Activated CD4-positive, alpha-beta memory T cell treated with anti-CD3 and anti-CD28 coated beads for 36 hours (primary cell): ENCODE results near the gene NKX2-8. TPM values are rescaled to one million over a fixed set of nuclear protein-coding genes. Genes with fewer than 3 reads are reported as not detected.
"Not testable (repeated sequence)": the region's sequence is repeated elsewhere in the genome, so short reads cannot be mapped to it uniquely, and the experiment has no call there.

Experiments used
- CTCF ChIA-PET: fragments of 350-600 bp; sonication (Branson Sonifier 250); formaldehyde crosslinking; loops from one replicate; lab custom pipeline; 2021; ENCODE audit warnings: antibody characterized with exemption, inconsistent platforms; lab: Charles Lee
- POLR2A ChIA-PET: fragments of 350-600 bp; sonication (Branson Sonifier 250); formaldehyde crosslinking; loops from one replicate; lab custom pipeline; 2021; ENCODE audit warnings: antibody characterized with exemption; lab: Charles Lee
- DNase-seq: peaks from one replicate; pipeline ENCODE4 v3.0.0-alpha.2; 2020
- H3K27ac Mint-ChIP-seq: one replicate; pipeline ENCODE4 v1.8.0; 2021; ENCODE audit warnings: mixed read lengths
- H3K27me3 Mint-ChIP-seq: one replicate; pipeline ENCODE4 v1.8.0; 2021; ENCODE audit warnings: mixed read lengths
- H3K36me3 Mint-ChIP-seq: one replicate; pipeline ENCODE4 v1.8.0; 2021; ENCODE audit warnings: mixed read lengths
- H3K4me1 Mint-ChIP-seq: one replicate; pipeline ENCODE4 v1.8.0; 2021; ENCODE audit warnings: low read depth, mixed read lengths
- H3K4me3 Mint-ChIP-seq: one replicate; pipeline ENCODE4 v1.8.0; 2021; ENCODE audit warnings: mild to moderate bottlenecking, mixed read lengths
- H3K9me3 Mint-ChIP-seq: one replicate; pipeline ENCODE4 v1.8.0; 2021; ENCODE audit warnings: mixed read lengths
- intact Hi-C: fragments of 100-400 bp; cut with micrococcal nuclease; formaldehyde crosslinking; loops from one replicate; pipeline ENCODE4 v1.15.1; 2023
- total RNA-seq, 2 experiments: library from RNA; stranded (reverse); gene quantifications; one replicate each; pipeline ENCODE4 v1.2.3, GENCODE V29; 2021

NKX2-8 gene
- total RNA-seq, 2 experiments from 2014 or later = not detected

GRCh38 chr14:36579001-36579555, 3.3 kb downstream of the NKX2-8 start:
- intact Hi-C loops = no loop called here
- Mint-ChIP-seq H3K36me3 (no peaks in the 10 kb centered on the region), H3K9me3 (no peaks in the 10 kb centered on the region), H3K27ac (no peak overlapping the region), H3K27me3 (peaks cover 44% of the 10 kb centered on the region), H3K4me1 (no peaks in the 10 kb centered on the region), H3K4me3 (no peak overlapping the region)
- DNase-seq = no peak
- CTCF ChIA-PET = interaction anchor here (0.8 kb wide), 1 partner anchor 22 kb away, joined by 3 read pairs; no protein-coding TSS in a partner anchor
- POLR2A ChIA-PET = no interaction called here

GRCh38 chr14:36570065-36570464, 12.3 kb downstream of the NKX2-8 start:
- H3K4me3 Mint-ChIP-seq = no peak overlapping the region
- no peaks in the 10 kb centered on the region for H3K4me1 Mint-ChIP-seq
- POLR2A ChIA-PET = no interaction called here
- no peaks in the 10 kb centered on the region for H3K36me3 Mint-ChIP-seq
- H3K27me3 Mint-ChIP-seq = peaks cover 5% of the 10 kb centered on the region
- CTCF ChIA-PET = no interaction called here
- intact Hi-C loops = no loop called here
- no peak for DNase-seq
- H3K27ac Mint-ChIP-seq = no peak overlapping the region
- no peaks in the 10 kb centered on the region for H3K9me3 Mint-ChIP-seq

- no peaks in the 10 kb centered on the region for H3K36me3 Mint-ChIP-seq
- DNase-seq = peak; percentile 48
- CTCF ChIA-PET = interaction anchor here (0.7 to 5.6 kb wide), 5 partner anchors 22 to 674 kb away, joined by 3 to 50 read pairs (median 4); no protein-coding TSS in a partner anchor
- no peak overlapping the region for H3K4me3 Mint-ChIP-seq
- no peaks in the 10 kb centered on the region for H3K9me3 Mint-ChIP-seq
- H3K4me1 Mint-ChIP-seq = no peaks in the 10 kb centered on the region
- POLR2A ChIA-PET = no interaction called here
- intact Hi-C loops = loop anchor here (1.0 to 2.0 kb wide), 2 partner anchors 182 to 487 kb away; no protein-coding TSS in a partner anchor
- H3K27me3 Mint-ChIP-seq = peaks cover 18% of the 10 kb centered on the region
- H3K27ac Mint-ChIP-seq = no peak overlapping the region
These were observed 25.5 kb downstream of the NKX2-8 start for GRCh38 chr14:36556811-36557433.

GRCh38 chr14:36555998-36556743, 26.2 kb downstream of the NKX2-8 start:
- CTCF ChIA-PET = interaction anchor here (0.9 to 5.6 kb wide), 14 partner anchors 7 to 673 kb away, joined by 3 to 50 read pairs (median 4); no protein-coding TSS in a partner anchor
- no peaks in the 10 kb centered on the region for H3K9me3 Mint-ChIP-seq

GRCh38 chr14:36553656-36554260, 28.7 kb downstream of the NKX2-8 start:
- H3K4me3 Mint-ChIP-seq = no peak overlapping the region
- intact Hi-C loops = loop anchor here (1.0 kb wide), 2 partner anchors 52 to 389 kb away; no protein-coding TSS in a partner anchor
- ChIA-PET POLR2A (interaction anchor here (0.6 kb wide), 1 partner anchor 106 kb away, joined by 3 read pairs; no protein-coding TSS in a partner anchor), CTCF (interaction anchor here (0.6 to 5.6 kb wide), 17 partner anchors 15 to 1884 kb away, joined by 3 to 50 read pairs (median 5); no protein-coding TSS in a partner anchor)
- no peak for DNase-seq
- H3K9me3 Mint-ChIP-seq = no peaks in the 10 kb centered on the region
- H3K36me3 Mint-ChIP-seq = no peaks in the 10 kb centered on the region
- peaks cover 8% of the 10 kb centered on the region for H3K27me3 Mint-ChIP-seq
- no peak overlapping the region for H3K27ac Mint-ChIP-seq
- no peaks in the 10 kb centered on the region for H3K4me1 Mint-ChIP-seq

More at GRCh38 chr14:36555998-36556743, 26.2 kb downstream of the NKX2-8 start:
- DNase-seq = no peak
- POLR2A ChIA-PET = no interaction called here
- H3K36me3 Mint-ChIP-seq = no peaks in the 10 kb centered on the region
- peaks cover 12% of the 10 kb centered on the region for H3K27me3 Mint-ChIP-seq
- H3K27ac Mint-ChIP-seq = no peak overlapping the region
- H3K4me3 Mint-ChIP-seq = no peak overlapping the region
- no peaks in the 10 kb centered on the region for H3K4me1 Mint-ChIP-seq
- intact Hi-C loops = loop anchor here (1.0 to 2.0 kb wide), 2 partner anchors 181 to 486 kb away; no protein-coding TSS in a partner anchor

GRCh38 chr14:36550899-36551298, 31.5 kb downstream of the NKX2-8 start:
- Mint-ChIP-seq H3K4me3 (no peak overlapping the region), H3K4me1 (no peaks in the 10 kb centered on the region), H3K27me3 (peaks cover 8% of the 10 kb centered on the region), H3K36me3 (no peaks in the 10 kb centered on the region), H3K9me3 (no peaks in the 10 kb centered on the region), H3K27ac (no peak overlapping the region)
- POLR2A ChIA-PET = no interaction called here
- intact Hi-C loops = no loop called here
- DNase-seq = no peak
- CTCF ChIA-PET = no interaction called here

GRCh38 chr14:36544280-36544679, 38.1 kb downstream of the NKX2-8 start:
- H3K27ac Mint-ChIP-seq, H3K27me3 Mint-ChIP-seq, H3K36me3 Mint-ChIP-seq, CTCF ChIA-PET, DNase-seq, intact Hi-C loops, H3K4me1 Mint-ChIP-seq, H3K9me3 Mint-ChIP-seq, H3K4me3 Mint-ChIP-seq, POLR2A ChIA-PET: not testable (repeated sequence)

GRCh38 chr14:36538051-36538450, 44.4 kb downstream of the NKX2-8 start:
- Mint-ChIP-seq H3K36me3 (no peaks in the 10 kb centered on the region), H3K4me3 (no peak overlapping the region), H3K9me3 (peaks cover 2% of the 10 kb centered on the region), H3K27ac (no peak overlapping the region), H3K4me1 (no peaks in the 10 kb centered on the region), H3K27me3 (peaks cover 17% of the 10 kb centered on the region)
- ChIA-PET CTCF (interaction anchor here (1.1 to 2.2 kb wide), 2 partner anchors 15 to 468 kb away, joined by 3 to 8 read pairs; no protein-coding TSS in a partner anchor), POLR2A (no interaction called here)
- intact Hi-C loops = no loop called here
- DNase-seq = no peak

Other genes starting within 250 kb of the NKX2-8 start
- gene NKX2-1, start 62.4 kb downstream of the NKX2-8 start, total RNA-seq = not detected
- gene PAX9, start 79.2 kb upstream of the NKX2-8 start, total RNA-seq = not detected